ENCODE measurements around the gene SLC16A5.

DNA sequence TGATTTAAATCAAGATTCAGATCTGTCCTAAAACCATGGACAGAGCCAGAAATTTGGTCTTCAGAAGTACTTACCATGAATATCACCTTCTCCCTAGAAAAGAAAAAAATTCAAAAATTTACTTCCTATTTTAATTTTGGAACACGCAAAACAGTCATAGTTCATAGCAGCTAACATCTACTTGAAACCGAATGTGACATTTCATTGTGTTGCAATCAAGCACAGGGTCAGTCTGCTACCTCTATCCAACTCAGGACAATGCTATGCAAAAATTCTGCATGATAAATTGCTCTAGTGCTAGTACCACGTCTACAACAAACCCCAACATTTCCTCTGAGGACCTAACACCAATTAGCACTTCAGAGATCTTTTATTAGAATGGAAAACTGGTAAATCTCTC, 58.8 kb downstream of the SLC16A5 start:
- TF ChIP-seq, protein P1, sequence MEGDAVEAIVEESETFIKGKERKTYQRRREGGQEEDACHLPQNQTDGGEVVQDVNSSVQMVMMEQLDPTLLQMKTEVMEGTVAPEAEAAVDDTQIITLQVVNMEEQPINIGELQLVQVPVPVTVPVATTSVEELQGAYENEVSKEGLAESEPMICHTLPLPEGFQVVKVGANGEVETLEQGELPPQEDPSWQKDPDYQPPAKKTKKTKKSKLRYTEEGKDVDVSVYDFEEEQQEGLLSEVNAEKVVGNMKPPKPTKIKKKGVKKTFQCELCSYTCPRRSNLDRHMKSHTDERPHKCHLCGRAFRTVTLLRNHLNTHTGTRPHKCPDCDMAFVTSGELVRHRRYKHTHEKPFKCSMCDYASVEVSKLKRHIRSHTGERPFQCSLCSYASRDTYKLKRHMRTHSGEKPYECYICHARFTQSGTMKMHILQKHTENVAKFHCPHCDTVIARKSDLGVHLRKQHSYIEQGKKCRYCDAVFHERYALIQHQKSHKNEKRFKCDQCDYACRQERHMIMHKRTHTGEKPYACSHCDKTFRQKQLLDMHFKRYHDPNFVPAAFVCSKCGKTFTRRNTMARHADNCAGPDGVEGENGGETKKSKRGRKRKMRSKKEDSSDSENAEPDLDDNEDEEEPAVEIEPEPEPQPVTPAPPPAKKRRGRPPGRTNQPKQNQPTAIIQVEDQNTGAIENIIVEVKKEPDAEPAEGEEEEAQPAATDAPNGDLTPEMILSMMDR (IDR thresholded peaks at IDR 0.05) = no peak
- no peak for TF ChIP-seq POLR2A (IDR thresholded peaks at IDR 0.05)
